Astrocyte (in vitro differentiated cells and primary cell): ENCODE measurements around the gene VPS35.

Source experiments
- EZH2 ChIP-seq: IDR thresholded peaks from 2 replicates; pipeline ENCODE4 v1.6.1; 2012; ENCODE audit warnings: mild to moderate bottlenecking, low read length, inconsistent platforms; ENCODE audit not compliant: insufficient read depth
- TF ChIP-seq, protein P1 (sequence below): IDR thresholded peaks from 2 replicates; pipeline ENCODE4 v1.5.1; 2011; ENCODE audit warnings: low read depth, mild to moderate bottlenecking, inconsistent platforms, low read length, moderate library complexity; ENCODE audit not compliant: insufficient read depth

DNA sequence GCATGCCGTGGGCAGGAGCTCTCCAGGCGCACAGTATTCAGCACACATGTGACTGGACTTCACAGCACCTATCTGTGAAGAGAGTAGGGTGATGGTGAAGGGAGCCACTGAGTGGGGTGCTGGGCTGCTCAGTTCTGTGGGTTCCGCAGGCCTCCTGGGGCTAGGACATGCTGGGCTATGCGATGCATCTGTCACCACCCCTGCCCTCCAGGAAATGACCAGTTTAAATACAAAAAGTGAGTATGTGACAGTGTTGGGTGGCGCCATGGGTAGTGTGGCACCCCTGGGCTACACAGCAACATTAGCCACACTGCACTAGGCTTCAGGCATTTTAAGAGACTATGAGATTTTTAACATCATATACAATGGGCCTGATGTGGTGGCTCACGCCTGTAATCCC, 30.6 kb upstream of the VPS35 start:
- TF ChIP-seq, protein P1, sequence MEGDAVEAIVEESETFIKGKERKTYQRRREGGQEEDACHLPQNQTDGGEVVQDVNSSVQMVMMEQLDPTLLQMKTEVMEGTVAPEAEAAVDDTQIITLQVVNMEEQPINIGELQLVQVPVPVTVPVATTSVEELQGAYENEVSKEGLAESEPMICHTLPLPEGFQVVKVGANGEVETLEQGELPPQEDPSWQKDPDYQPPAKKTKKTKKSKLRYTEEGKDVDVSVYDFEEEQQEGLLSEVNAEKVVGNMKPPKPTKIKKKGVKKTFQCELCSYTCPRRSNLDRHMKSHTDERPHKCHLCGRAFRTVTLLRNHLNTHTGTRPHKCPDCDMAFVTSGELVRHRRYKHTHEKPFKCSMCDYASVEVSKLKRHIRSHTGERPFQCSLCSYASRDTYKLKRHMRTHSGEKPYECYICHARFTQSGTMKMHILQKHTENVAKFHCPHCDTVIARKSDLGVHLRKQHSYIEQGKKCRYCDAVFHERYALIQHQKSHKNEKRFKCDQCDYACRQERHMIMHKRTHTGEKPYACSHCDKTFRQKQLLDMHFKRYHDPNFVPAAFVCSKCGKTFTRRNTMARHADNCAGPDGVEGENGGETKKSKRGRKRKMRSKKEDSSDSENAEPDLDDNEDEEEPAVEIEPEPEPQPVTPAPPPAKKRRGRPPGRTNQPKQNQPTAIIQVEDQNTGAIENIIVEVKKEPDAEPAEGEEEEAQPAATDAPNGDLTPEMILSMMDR, result no peak
- no peak for TF ChIP-seq EZH2
